Mesendoderm (in vitro differentiated cells): ENCODE results near the gene MGMT.

ENCODE experiments used
- DNase-seq: peaks from one replicate; pipeline ENCODE4 v3.0.0; 2013
- H2AK5ac ChIP-seq: 2 replicates; pipeline ENCODE4 v1.6.1; 2013; ENCODE audit warnings: low read length, inconsistent platforms
- H2BK120ac ChIP-seq: 2 replicates; pipeline ENCODE4 v1.6.1; 2013; ENCODE audit warnings: low read depth, mild to moderate bottlenecking, low read length, moderate library complexity, mixed read lengths
- H2BK15ac ChIP-seq: replicated peaks from 2 replicates; pipeline ENCODE4 v1.6.1; 2013; ENCODE audit warnings: low read depth, mild to moderate bottlenecking, moderate library complexity
- H2BK5ac ChIP-seq: 2 replicates; pipeline ENCODE4 v1.6.1; 2013; ENCODE audit warnings: low read length, inconsistent platforms
- H3K18ac ChIP-seq: 2 replicates; pipeline ENCODE4 v1.6.1; 2013; ENCODE audit warnings: mild to moderate bottlenecking, low read length, mixed read lengths
- H3K23ac ChIP-seq: one replicate; pipeline ENCODE4 v1.6.1; 2013; ENCODE audit warnings: low read length
- H3K27ac ChIP-seq: 2 replicates; pipeline ENCODE4 v1.5.1; 2013; ENCODE audit warnings: low read depth, mild to moderate bottlenecking, inconsistent platforms, low read length, moderate library complexity
- H3K27me3 ChIP-seq: 2 replicates; pipeline ENCODE4 v1.6.1; 2013; ENCODE audit warnings: low read length, control low read depth, mild to moderate bottlenecking, inconsistent platforms; ENCODE audit not compliant: insufficient read depth, poor library complexity
- H3K36me3 ChIP-seq: 2 replicates; pipeline ENCODE4 v1.6.1; 2013; ENCODE audit warnings: low read length, inconsistent platforms; ENCODE audit not compliant: control insufficient read depth, insufficient read depth
- H3K4ac ChIP-seq: one replicate; pipeline ENCODE4 v1.6.1; 2013; ENCODE audit warnings: low read depth, mild to moderate bottlenecking, low read length, moderate library complexity
- H3K4me1 ChIP-seq: 2 replicates; pipeline ENCODE4 v1.6.1; 2013; ENCODE audit warnings: low read depth, low read length, inconsistent platforms; ENCODE audit not compliant: control insufficient read depth
- H3K4me2 ChIP-seq: 2 replicates; pipeline ENCODE4 v1.6.1; 2013; ENCODE audit warnings: low read length
- H3K4me3 ChIP-seq: 2 replicates; pipeline ENCODE4 v1.5.1; 2013; ENCODE audit warnings: mild to moderate bottlenecking, low read length
- H3K56ac ChIP-seq: one replicate; pipeline ENCODE4 v1.6.1; 2013; ENCODE audit warnings: low read length
- H3K79me1 ChIP-seq: 2 replicates; pipeline ENCODE4 v1.6.1; 2013; ENCODE audit warnings: low read length, inconsistent platforms
- H3K79me2 ChIP-seq: 2 replicates; pipeline ENCODE4 v1.6.1; 2013; ENCODE audit warnings: mild to moderate bottlenecking, low read length; ENCODE audit not compliant: control insufficient read depth, insufficient read depth
- H3K9ac ChIP-seq: 2 replicates; pipeline ENCODE4 v1.6.1; 2013; ENCODE audit warnings: low read length, inconsistent platforms
- H4K5ac ChIP-seq: one replicate; pipeline ENCODE4 v1.6.1; 2013; ENCODE audit warnings: low read length
- H4K8ac ChIP-seq: one replicate; pipeline ENCODE4 v1.6.1; 2013; ENCODE audit warnings: low read depth, mild to moderate bottlenecking, control low read depth, low read length, moderate library complexity
- WGBS: extraction: QIAGEN DNeasy Blood & Tissue Kit; methylation state at CpG from one replicate; pipeline ENCODE4 v1.1.7; 2013; ENCODE audit warnings: low lambda C conversion rate, missing lambda C conversion rate; ENCODE audit not compliant: insufficient coverage; ENCODE audit errors: extremely low coverage; 5-methylcytosine and 5-hydroxymethylcytosine counted together

MGMT gene

GRCh38 chr10:129811208-129811607 is 344.2 kb downstream of the MGMT start:
- no peaks in the 10 kb centered on the region for H3K27me3 ChIP-seq

GRCh38 chr10:129812398-129812797 is 345.4 kb downstream of the MGMT start:
- no peak overlapping the region for H3K4me2 ChIP-seq
- no peak overlapping the region for H2BK5ac ChIP-seq
- H3K4me3 ChIP-seq = no peak overlapping the region
- H4K8ac ChIP-seq = no peak overlapping the region
- no peak overlapping the region for H2AK5ac ChIP-seq
- no peak overlapping the region for H3K27ac ChIP-seq
- H3K79me1 ChIP-seq = no peaks in the 10 kb centered on the region
- DNase-seq = no peak
- no peaks in the 10 kb centered on the region for H3K4me1 ChIP-seq
- H3K4ac ChIP-seq = no peak overlapping the region
- H3K36me3 ChIP-seq = no peaks in the 10 kb centered on the region
- H3K79me2 ChIP-seq = no peaks in the 10 kb centered on the region
- H3K56ac ChIP-seq = no peak overlapping the region
- H3K27me3 ChIP-seq = no peaks in the 10 kb centered on the region
- no peak overlapping the region for H3K9ac ChIP-seq
- no peak overlapping the region for H3K23ac ChIP-seq
- no peak overlapping the region for H2BK15ac ChIP-seq
- no peak overlapping the region for H2BK120ac ChIP-seq
- WGBS = no CpG with 5 or more reads among the region's 7 CpGs
- H3K18ac ChIP-seq = no peak overlapping the region
- no peak overlapping the region for H4K5ac ChIP-seq

More at GRCh38 chr10:129811208-129811607, 344.2 kb downstream of the MGMT start:
- no peak overlapping the region for H3K4ac ChIP-seq
- no peak overlapping the region for H3K4me2 ChIP-seq
- H3K4me1 ChIP-seq = no peaks in the 10 kb centered on the region
- H3K27ac ChIP-seq = no peak overlapping the region
- no peaks in the 10 kb centered on the region for H3K79me1 ChIP-seq
- H4K5ac ChIP-seq = no peak overlapping the region
- no peak overlapping the region for H3K4me3 ChIP-seq
- H2BK15ac ChIP-seq = no peak overlapping the region
- no peak overlapping the region for H2BK120ac ChIP-seq
- H3K18ac ChIP-seq = no peak overlapping the region
- no peak overlapping the region for H3K23ac ChIP-seq
- H3K36me3 ChIP-seq = no peaks in the 10 kb centered on the region
- DNase-seq = no peak
- no peaks in the 10 kb centered on the region for H3K79me2 ChIP-seq
- WGBS = no CpG with 5 or more reads among the region's 9 CpGs
- H3K9ac ChIP-seq = no peak overlapping the region
- no peak overlapping the region for H2BK5ac ChIP-seq
- no peak overlapping the region for H2AK5ac ChIP-seq
- H4K8ac ChIP-seq = no peak overlapping the region
- H3K56ac ChIP-seq = no peak overlapping the region

GRCh38 chr10:129814681-129815646 is 347.9 kb downstream of the MGMT start:
- Histone ChIP-seq H3K18ac (no peak overlapping the region), H3K27ac (no peak overlapping the region), H4K5ac (no peak overlapping the region), H3K36me3 (no peaks in the 10 kb centered on the region), H3K4me2 (no peak overlapping the region), H2BK120ac (no peak overlapping the region), H3K56ac (no peak overlapping the region), H3K79me1 (no peaks in the 10 kb centered on the region), H3K4ac (no peak overlapping the region), H3K9ac (no peak overlapping the region), H3K4me3 (no peak overlapping the region), H4K8ac (no peak overlapping the region), H3K4me1 (no peaks in the 10 kb centered on the region), H3K27me3 (no peaks in the 10 kb centered on the region), H3K79me2 (no peaks in the 10 kb centered on the region), H2AK5ac (no peak overlapping the region), H2BK5ac (no peak overlapping the region), H3K23ac (no peak overlapping the region), H2BK15ac (no peak overlapping the region)
- peak; percentile 13 for DNase-seq
- WGBS = no CpG with 5 or more reads among the region's 12 CpGs

- H3K18ac ChIP-seq = no peak overlapping the region
- H3K4me3 ChIP-seq = no peak overlapping the region
- no peaks in the 10 kb centered on the region for H3K4me1 ChIP-seq
- no peak overlapping the region for H2AK5ac ChIP-seq
- H3K56ac ChIP-seq = no peak overlapping the region
- no peak overlapping the region for H4K5ac ChIP-seq
- no peaks in the 10 kb centered on the region for H3K79me2 ChIP-seq
- DNase-seq = no peak
- WGBS = no CpG with 5 or more reads among the region's 17 CpGs
- H2BK15ac ChIP-seq = no peak overlapping the region
- H3K79me1 ChIP-seq = no peaks in the 10 kb centered on the region
- no peaks in the 10 kb centered on the region for H3K27me3 ChIP-seq
- H2BK5ac ChIP-seq = no peak overlapping the region
- H3K4me2 ChIP-seq = no peak overlapping the region
- H3K27ac ChIP-seq = no peak overlapping the region
- no peak overlapping the region for H3K9ac ChIP-seq
- no peaks in the 10 kb centered on the region for H3K36me3 ChIP-seq
- no peak overlapping the region for H3K23ac ChIP-seq
- no peak overlapping the region for H3K4ac ChIP-seq
- H4K8ac ChIP-seq = no peak overlapping the region
- no peak overlapping the region for H2BK120ac ChIP-seq
Measured at GRCh38 chr10:129815898-129816655, 349.0 kb downstream of the MGMT start.

- H3K23ac ChIP-seq = no peak overlapping the region
- no peak overlapping the region for H3K4ac ChIP-seq
- no peak overlapping the region for H3K18ac ChIP-seq
- no peaks in the 10 kb centered on the region for H3K4me1 ChIP-seq
- no peak overlapping the region for H3K4me2 ChIP-seq
- no peak for DNase-seq
- no peak overlapping the region for H2BK120ac ChIP-seq
- no peaks in the 10 kb centered on the region for H3K27me3 ChIP-seq
- no peaks in the 10 kb centered on the region for H3K79me2 ChIP-seq
- H3K36me3 ChIP-seq = no peaks in the 10 kb centered on the region
- H4K5ac ChIP-seq = no peak overlapping the region
- H3K79me1 ChIP-seq = no peaks in the 10 kb centered on the region
- H2BK15ac ChIP-seq = no peak overlapping the region
- H3K56ac ChIP-seq = no peak overlapping the region
- no peak overlapping the region for H3K4me3 ChIP-seq
- H4K8ac ChIP-seq = no peak overlapping the region
- H2AK5ac ChIP-seq = no peak overlapping the region
- WGBS = no CpG with 5 or more reads among the region's 8 CpGs
- H3K27ac ChIP-seq = no peak overlapping the region
- no peak overlapping the region for H3K9ac ChIP-seq
- no peak overlapping the region for H2BK5ac ChIP-seq
Measured at GRCh38 chr10:129816656-129817045, 349.6 kb downstream of the MGMT start.
